GM19035 (cell line): Measurements from ENCODE around the gene VCP.
"Not testable (repeated sequence)": the region's sequence is repeated elsewhere in the genome, so short reads cannot be mapped to it uniquely, and the experiment has no call there.

Source experiments
- ATAC-seq: cut with Tn5 transposase; IDR thresholded peaks from one replicate; pipeline ENCODE4 v1.9.1; 2021; ENCODE audit not compliant: unreplicated experiment

Gene VCP

DNA sequence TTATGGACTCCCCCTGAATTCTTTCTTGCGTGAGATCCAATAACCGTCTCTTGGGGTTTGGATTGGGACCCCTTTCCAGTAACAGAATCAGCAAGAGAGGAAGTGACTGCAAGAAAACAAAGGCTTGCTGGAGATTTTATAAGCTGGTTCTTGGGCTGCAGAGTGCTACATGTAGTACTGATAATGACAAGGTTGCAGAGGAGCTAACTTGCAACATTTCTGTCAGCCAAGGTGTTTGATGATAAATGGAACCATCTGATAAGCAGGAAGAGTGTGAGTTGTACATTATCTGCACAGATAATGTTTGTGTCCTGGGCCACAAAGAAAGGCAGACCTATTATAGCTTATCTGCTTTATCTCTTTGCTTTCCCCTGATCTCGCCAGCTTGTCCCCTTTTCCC is 45.8 kb downstream of the VCP start:
- no peak for ATAC-seq

DNA sequence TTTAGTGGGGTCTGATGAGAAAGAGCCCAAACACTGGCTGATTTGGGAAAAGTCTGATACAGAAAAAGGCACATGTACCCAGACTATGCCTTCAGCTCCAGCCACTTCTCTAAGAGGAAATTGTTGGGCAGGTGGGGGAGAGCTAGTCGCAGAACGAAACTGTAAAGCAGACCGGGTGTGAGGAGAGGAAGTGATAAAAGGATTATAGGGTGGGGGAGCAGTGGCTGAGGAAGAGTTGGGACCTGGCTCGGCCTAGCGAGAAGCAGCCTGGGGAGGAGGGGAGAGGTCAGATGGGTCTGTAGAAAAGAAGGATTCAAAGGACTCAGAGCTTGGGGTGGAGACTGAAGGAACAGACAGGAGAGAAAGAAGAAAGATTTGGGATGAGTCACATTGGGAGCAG is 49.0 kb downstream of the VCP start:
- not testable (repeated sequence) for ATAC-seq

DNA sequence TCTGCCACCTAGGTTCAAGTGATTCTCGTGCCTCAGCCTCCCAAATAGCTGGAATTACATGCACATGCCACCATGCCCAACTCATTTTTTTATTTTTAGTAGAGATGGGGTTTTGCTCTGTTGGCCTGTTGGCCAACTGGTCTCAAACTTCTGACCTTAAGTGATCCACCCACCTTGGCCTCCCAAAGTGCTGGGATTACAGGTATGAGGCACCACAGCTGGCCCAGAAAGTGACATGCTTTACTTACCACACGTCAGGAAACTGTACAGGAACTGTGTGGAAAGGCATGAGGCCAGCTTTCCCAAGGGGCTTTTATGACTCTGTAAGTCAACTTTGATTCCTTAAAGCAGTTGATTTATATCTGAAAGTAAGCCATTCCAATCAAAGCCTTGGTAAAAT is 57.9 kb downstream of the VCP start:
- ATAC-seq = no peak

DNA sequence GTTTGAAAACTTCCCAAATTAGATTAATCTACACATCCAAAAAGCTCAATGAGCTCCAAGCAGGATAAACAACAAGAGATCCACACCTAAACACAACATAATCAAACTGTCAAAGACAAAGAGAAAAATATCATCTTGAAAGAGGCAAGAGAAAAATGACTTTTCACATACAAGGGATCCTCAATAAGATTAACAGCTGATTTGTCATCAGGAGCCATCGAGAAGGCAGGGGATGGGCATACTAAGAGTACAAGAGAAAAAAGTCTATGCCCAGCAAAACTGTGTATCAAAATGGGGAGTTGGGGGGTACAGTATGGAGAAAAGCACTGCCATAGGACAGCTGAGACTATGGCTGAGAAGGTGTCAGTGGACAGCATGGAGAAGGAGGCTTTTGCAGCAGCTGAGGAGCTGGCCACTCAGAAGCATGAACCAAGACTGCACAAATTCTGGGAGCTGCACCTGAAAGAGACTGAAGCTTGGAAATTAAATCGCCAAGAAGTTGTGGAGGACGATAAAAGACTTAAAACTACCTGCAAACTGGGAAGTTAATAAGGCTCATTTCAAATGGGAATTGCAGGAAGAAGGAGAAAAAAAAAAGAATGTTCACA is 62.0 kb downstream of the VCP start:
- ATAC-seq = no peak
